Measurements from ENCODE around the gene DTNA.

The DTNA gene

GRCh38 chr18:34848695-34849094 is 138.6 kb downstream of the DTNA start:
- FAIRE-seq (no peak), DNase-seq (ENCODE audit: low spot score) (no peak)

- FAIRE-seq (no peak), DNase-seq (ENCODE audit: low spot score) (no peak)
Observed at GRCh38 chr18:34857320-34857719, 147.2 kb downstream of the DTNA start.

GRCh38 chr18:34858188-34858587 is 148.1 kb downstream of the DTNA start:
- DNase-seq (ENCODE audit: low spot score): no peak
- no peak for FAIRE-seq

- FAIRE-seq: no peak
- DNase-seq (ENCODE audit: low spot score): no peak
Observed at GRCh38 chr18:34859496-34859895, 149.4 kb downstream of the DTNA start.

- FAIRE-seq: no peak
Observed at GRCh38 chr18:34862561-34862960, 152.5 kb downstream of the DTNA start.

GRCh38 chr18:34863702-34864101 is 153.6 kb downstream of the DTNA start:
- DNase-seq (ENCODE audit: low spot score): no peak
- no peak for FAIRE-seq

More at GRCh38 chr18:34862561-34862960, 152.5 kb downstream of the DTNA start:
- no peak for DNase-seq (ENCODE audit: low spot score)

- DNase-seq (ENCODE audit: low spot score) (no peak), FAIRE-seq (no peak)
Observed at GRCh38 chr18:34864836-34865497, 154.9 kb downstream of the DTNA start.

GRCh38 chr18:34866310-34866709 is 156.2 kb downstream of the DTNA start:
- DNase-seq (ENCODE audit: low spot score): no peak
- no peak for FAIRE-seq

- FAIRE-seq: no peak
- DNase-seq (ENCODE audit: low spot score): peak; percentile 8
Observed at GRCh38 chr18:34866739-34867138, 156.6 kb downstream of the DTNA start.

GRCh38 chr18:34867520-34867919 is 157.4 kb downstream of the DTNA start:
- no peak for FAIRE-seq

GRCh38 chr18:34870555-34871310 is 160.6 kb downstream of the DTNA start:
- DNase-seq (ENCODE audit: low spot score) (no peak), FAIRE-seq (no peak)

More at GRCh38 chr18:34867520-34867919, 157.4 kb downstream of the DTNA start:
- DNase-seq (ENCODE audit: low spot score): no peak

GRCh38 chr18:34871435-34871834 is 161.3 kb downstream of the DTNA start:
- no peak for FAIRE-seq
- DNase-seq (ENCODE audit: low spot score): no peak

GRCh38 chr18:34872066-34872465 is 162.0 kb downstream of the DTNA start:
- no peak for FAIRE-seq
- no peak for DNase-seq (ENCODE audit: low spot score)

GRCh38 chr18:34873986-34874580 is 164.0 kb downstream of the DTNA start:
- DNase-seq (ENCODE audit: low spot score): no peak
- no peak for FAIRE-seq

GRCh38 chr18:34875150-34875549 is 165.1 kb downstream of the DTNA start:
- DNase-seq (ENCODE audit: low spot score) (no peak), FAIRE-seq (no peak)

GRCh38 chr18:34880403-34880802 is 170.3 kb downstream of the DTNA start:
- no peak for FAIRE-seq

GRCh38 chr18:34880882-34881834 is 171.1 kb downstream of the DTNA start:
- FAIRE-seq (no peak), DNase-seq (ENCODE audit: low spot score) (no peak)

More at GRCh38 chr18:34880403-34880802, 170.3 kb downstream of the DTNA start:
- DNase-seq (ENCODE audit: low spot score): no peak

- no peak for FAIRE-seq
Observed at GRCh38 chr18:34884436-34884835, 174.3 kb downstream of the DTNA start.

GRCh38 chr18:34886177-34886576 is 176.1 kb downstream of the DTNA start:
- FAIRE-seq (no peak), DNase-seq (ENCODE audit: low spot score) (no peak)

More at GRCh38 chr18:34884436-34884835, 174.3 kb downstream of the DTNA start:
- no peak for DNase-seq (ENCODE audit: low spot score)

GRCh38 chr18:34887881-34888580 is 177.9 kb downstream of the DTNA start:
- FAIRE-seq: no peak
- no peak for DNase-seq (ENCODE audit: low spot score)
